ENCODE results near the gene ATP5MC3.

GRCh38 chr2:175181877-175182308 is 383 bp upstream of the ATP5MC3 start:
- TF ChIP-seq CTCF (IDR thresholded peaks at IDR 0.05): no peak
- no peak for TF ChIP-seq POLR2A (IDR thresholded peaks at IDR 0.05)

Data from lower leg skin (tissue), 3 donors.